Astrocyte of the spinal cord (primary cell): Measurements from ENCODE around the gene CLSTN3.
A peak's percentile ranks its signal among the peaks of the same experiment; 100 is the strongest.
"Not testable (repeated sequence)": the region's sequence is repeated elsewhere in the genome, so short reads cannot be mapped to it uniquely, and the experiment has no call there.

ENCODE experiments used
- DNase-seq: peaks from one replicate; pipeline ENCODE4 v3.0.0; 2011; ENCODE audit warnings: low read depth, low spot score
- H3K4me3 ChIP-seq: 2 replicates; pipeline ENCODE4 v1.5.1; 2011; ENCODE audit warnings: low read depth, mild to moderate bottlenecking, low read length, moderate library complexity
- CTCF ChIP-seq: IDR thresholded peaks from 2 replicates; pipeline ENCODE4 v1.5.1; 2012; ENCODE audit warnings: low read depth, mild to moderate bottlenecking, low read length, inconsistent platforms
- in situ Hi-C: cut with HindIII; loops from 2 replicates; pipeline ENCODE4 v1.10.0; 2017; ENCODE audit warnings: low sequenced_read_pairs

Gene CLSTN3

GRCh38 chr12:7103837-7104584 is 26.2 kb upstream of the CLSTN3 start:
- TF ChIP-seq CTCF: no peak
- H3K4me3 ChIP-seq: no peak overlapping the region
- DNase-seq: no peak
- in situ Hi-C loops: no loop called here

- DNase-seq: no peak
- in situ Hi-C loops: no loop called here
- TF ChIP-seq CTCF: no peak
- H3K4me3 ChIP-seq: no peak overlapping the region
These were observed 24.1 kb upstream of the CLSTN3 start for GRCh38 chr12:7106082-7106481.

- DNase-seq, in situ Hi-C loops, H3K4me3 ChIP-seq: not testable (repeated sequence)
These were observed 23.0 kb upstream of the CLSTN3 start for GRCh38 chr12:7107181-7107580.

GRCh38 chr12:7107636-7108002 is 22.6 kb upstream of the CLSTN3 start:
- in situ Hi-C loops: no loop called here
- no peak for DNase-seq
- no peak for TF ChIP-seq CTCF
- peak overlapping the region; percentile 67 for H3K4me3 ChIP-seq

- H3K4me3 ChIP-seq: peak overlapping the region; percentile 67
- in situ Hi-C loops: no loop called here
- TF ChIP-seq CTCF: no peak
- DNase-seq: peak; percentile 56
These were observed 22.0 kb upstream of the CLSTN3 start for GRCh38 chr12:7108003-7108795.

GRCh38 chr12:7108796-7109571 is 21.2 kb upstream of the CLSTN3 start, which contains the start of gene C1RL:
Gene C1RL (minus strand): TSS chr12:7109214. CDS start chr12:7109180, 34 bp downstream.
- TF ChIP-seq CTCF: peak; percentile 98
- peak; percentile 82 for DNase-seq
- H3K4me3 ChIP-seq: peak within 1 kb of the TSS; percentile 67
- in situ Hi-C loops: no loop called here

GRCh38 chr12:7109572-7109920 is 20.6 kb upstream of the CLSTN3 start:
- no peak for DNase-seq
- in situ Hi-C loops: no loop called here
- no peak overlapping the region for H3K4me3 ChIP-seq
- TF ChIP-seq CTCF: no peak
